DND-41 (cell line): ENCODE data around the gene CFAP58.

Source experiments
- ATAC-seq: fragments of 200-7000 bp; cut with Tn5 transposase; 3 replicates; pipeline ENCODE4 v1.9.1; 2021; ENCODE audit warnings: low read depth; ENCODE audit not compliant: insufficient read depth
- DNase-seq: peaks from one replicate; pipeline ENCODE4 v3.0.0-alpha.2; 2020
- H2AFZ ChIP-seq: 2 replicates; pipeline ENCODE4 v1.6.0; 2012; ENCODE audit warnings: low read depth, low read length
- H3K27ac ChIP-seq: 2 replicates; pipeline ENCODE4 v1.5.1; 2012; ENCODE audit warnings: low read length, inconsistent platforms
- H3K27me3 ChIP-seq: fragments of 200-600 bp; sonication (generic); 2 replicates; pipeline ENCODE4 v1.6.0; 2012; ENCODE audit warnings: low read length, mild to moderate bottlenecking, inconsistent platforms; ENCODE audit not compliant: insufficient read depth, poor library complexity
- H3K36me3 ChIP-seq: 2 replicates; pipeline ENCODE4 v1.5.1; 2012; ENCODE audit warnings: low read length, inconsistent platforms; ENCODE audit not compliant: insufficient read depth
- H3K4me1 ChIP-seq: 2 replicates; pipeline ENCODE4 v1.5.1; 2012; ENCODE audit warnings: mild to moderate bottlenecking, low read length; ENCODE audit not compliant: insufficient read depth
- H3K4me2 ChIP-seq: 2 replicates; pipeline ENCODE4 v1.6.0; 2012; ENCODE audit warnings: mild to moderate bottlenecking, moderate library complexity, low read length, inconsistent platforms; ENCODE audit not compliant: insufficient read depth
- H3K4me3 ChIP-seq, 2 experiments: fragments of 200-600 bp in 1 of 2; shearing (Covaris generic) in 1 of 2; 2 replicates each; pipeline ENCODE4 v1.5.1; 2012 to 2016; ENCODE audit warnings: inconsistent platforms in 2 of 2, low read length in 2 of 2, mild to moderate bottlenecking in 2 of 2, low read depth in 1 of 2, moderate library complexity in 1 of 2
- H3K79me2 ChIP-seq: 2 replicates; pipeline ENCODE4 v1.6.0; 2012; ENCODE audit warnings: low read length, inconsistent platforms; ENCODE audit not compliant: insufficient read depth
- H3K9ac ChIP-seq: 2 replicates; pipeline ENCODE4 v1.6.0; 2012; ENCODE audit warnings: low read depth, mild to moderate bottlenecking, inconsistent platforms, low read length, moderate library complexity
- H3K9me3 ChIP-seq: 2 replicates; pipeline ENCODE4 v1.5.1; 2012; ENCODE audit warnings: low read length, moderate library complexity, mild to moderate bottlenecking, inconsistent platforms; ENCODE audit not compliant: insufficient read depth, severe bottlenecking
- H4K20me1 ChIP-seq: 2 replicates; pipeline ENCODE4 v1.6.0; 2012; ENCODE audit warnings: low read length; ENCODE audit not compliant: insufficient read depth
- CTCF ChIP-seq: IDR thresholded peaks from 2 replicates; pipeline ENCODE4 v1.5.1; 2012; ENCODE audit warnings: borderline replicate concordance, low read length, moderate library complexity, mild to moderate bottlenecking; ENCODE audit not compliant: poor library complexity, severe bottlenecking; ENCODE audit errors: extremely low read depth
- EZH2 ChIP-seq: IDR thresholded peaks from 3 replicates; pipeline ENCODE4 v1.6.1; 2012; ENCODE audit warnings: borderline replicate concordance, low read depth, mild to moderate bottlenecking, moderate library complexity, low read length, inconsistent platforms; ENCODE audit not compliant: severe bottlenecking

The CFAP58 gene

GRCh38 chr10:104416851-104417250, 63.2 kb downstream of the CFAP58 start:
- H3K9ac ChIP-seq = no peak overlapping the region

GRCh38 chr10:104417637-104418292, 64.1 kb downstream of the CFAP58 start:
- no peak overlapping the region for H3K9ac ChIP-seq
- H3K4me1 ChIP-seq = no peaks in the 10 kb centered on the region
- no peaks in the 10 kb centered on the region for H3K79me2 ChIP-seq
- H3K27me3 ChIP-seq = peaks cover 4% of the 10 kb centered on the region
- no peaks in the 10 kb centered on the region for H3K9me3 ChIP-seq
- no peak overlapping the region for H3K27ac ChIP-seq
- ATAC-seq (no peak), DNase-seq (no peak)
- no peaks in the 10 kb centered on the region for H4K20me1 ChIP-seq
- H3K4me2 ChIP-seq = no peak overlapping the region
- TF ChIP-seq CTCF (no peak), EZH2 (no peak)
- no peak overlapping the region for H3K4me3 ChIP-seq
- no peak overlapping the region for H2AFZ ChIP-seq
- H3K36me3 ChIP-seq = no peaks in the 10 kb centered on the region

More at GRCh38 chr10:104416851-104417250, 63.2 kb downstream of the CFAP58 start:
- TF ChIP-seq EZH2 (no peak), CTCF (no peak)
- H3K4me1 ChIP-seq = no peaks in the 10 kb centered on the region
- H3K4me3 ChIP-seq = no peak overlapping the region
- DNase-seq = no peak
- H3K27me3 ChIP-seq = no peaks in the 10 kb centered on the region
- no peak for ATAC-seq
- H3K9me3 ChIP-seq = no peaks in the 10 kb centered on the region
- no peak overlapping the region for H3K27ac ChIP-seq
- no peak overlapping the region for H2AFZ ChIP-seq
- no peaks in the 10 kb centered on the region for H3K79me2 ChIP-seq
- H3K36me3 ChIP-seq = no peaks in the 10 kb centered on the region
- H3K4me2 ChIP-seq = no peak overlapping the region
- H4K20me1 ChIP-seq = no peaks in the 10 kb centered on the region

DNA sequence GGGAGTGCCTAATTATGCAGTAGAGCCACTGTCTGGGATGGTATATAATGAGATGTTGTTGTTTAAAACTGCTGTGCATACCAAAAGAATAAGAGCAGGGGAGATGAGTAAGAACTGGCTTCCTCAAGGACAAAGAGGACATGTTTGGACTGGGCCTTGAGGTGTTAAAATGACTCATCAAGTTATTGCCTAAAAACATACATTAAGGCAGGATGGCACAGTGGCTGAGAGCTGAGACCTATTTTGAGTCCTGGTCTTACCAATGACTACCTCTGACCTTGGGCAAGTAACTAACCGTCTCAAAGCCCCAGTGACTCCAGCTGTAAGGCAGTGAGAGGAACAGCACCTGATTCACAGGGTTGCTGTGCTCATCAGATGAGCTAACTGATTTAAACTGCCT, 71.1 kb downstream of the CFAP58 start:
- TF ChIP-seq EZH2 (no peak), CTCF (no peak)
- no peak overlapping the region for H3K9ac ChIP-seq
- no peak overlapping the region for H2AFZ ChIP-seq
- no peak for DNase-seq
- H3K4me1 ChIP-seq = no peaks in the 10 kb centered on the region
- H3K9me3 ChIP-seq = no peaks in the 10 kb centered on the region
- H3K4me3 ChIP-seq = no peak overlapping the region
- H3K27ac ChIP-seq = no peak overlapping the region
- H4K20me1 ChIP-seq = no peaks in the 10 kb centered on the region
- no peak overlapping the region for H3K4me2 ChIP-seq
- H3K27me3 ChIP-seq = peaks cover 8% of the 10 kb centered on the region
- no peaks in the 10 kb centered on the region for H3K79me2 ChIP-seq
- ATAC-seq = no peak
- no peaks in the 10 kb centered on the region for H3K36me3 ChIP-seq
